ENCODE results near the gene VWA8. TPM values are rescaled to one million over a fixed set of nuclear protein-coding genes. Genes with fewer than 3 reads are reported as not detected.

The VWA8 gene
- total RNA-seq (10 to 100 TPM; 21.5 to 22.3 TPM), polyA plus RNA-seq (1 to 10 TPM; 5.1 to 6.9 (median 5.6) TPM), total RNA-seq (51.0 to 143 (median 69.1) reads per million in 6 experiments)

GRCh38 chr13:41960637-41961465 lies at the start of gene VWA8:
TSS of gene VWA8 (minus strand) at chr13:41961109. CDS start at chr13:41961015, 94 bp downstream.
- no peaks in the 10 kb centered on the region for H3K36me3 Mint-ChIP-seq
- POLR2A ChIA-PET, result interaction anchor here (0.9 to 2.2 kb wide), 4 partner anchors 29 to 311 kb away, joined by 3 to 8 read pairs (median 5); partner anchors contain the start of genes AKAP11 and DGKH
- peak; percentile 69 to 89 (median 83) for DNase-seq

GRCh38 chr13:42009057-42009456 lies 48.1 kb upstream of the VWA8 start:
- ATAC-seq (no peak), DNase-seq (no peak)
- H3K36me3 Mint-ChIP-seq, result no peaks in the 10 kb centered on the region
- POLR2A ChIA-PET, result no interaction called here
- no peak overlapping the region for H3K27ac Mint-ChIP-seq
- no peaks in the 10 kb centered on the region for H3K27me3 Mint-ChIP-seq
- H3K4me3 Mint-ChIP-seq, result no peak overlapping the region
- H3K9me3 Mint-ChIP-seq, result no peaks in the 10 kb centered on the region
- H3K4me1 Mint-ChIP-seq, result no peaks in the 10 kb centered on the region

More at GRCh38 chr13:41960637-41961465, at the start of gene VWA8:
- peaks cover 14 to 44% (median 40%) of the 10 kb centered on the region in 4 donors for H3K4me1 Mint-ChIP-seq
- H3K27me3 Mint-ChIP-seq, result peaks cover 0 to 7% (median 2%) of the 10 kb centered on the region in 5 donors
- H3K9me3 Mint-ChIP-seq, result no peaks in the 10 kb centered on the region
- H3K4me3 Mint-ChIP-seq, result peak within 1 kb of the TSS; percentile 89 to 96 (median 93)
- peak within 1 kb of the TSS; percentile 66 to 98 (median 97) for H3K27ac Mint-ChIP-seq
- peak; percentile 95 to 96 for ATAC-seq

- POLR2A ChIA-PET, result no interaction called here
- Mint-ChIP-seq H3K4me3 (no peak overlapping the region), H3K4me1 (no peaks in the 10 kb centered on the region), H3K36me3 (no peaks in the 10 kb centered on the region), H3K27ac (no peak overlapping the region), H3K27me3 (no peaks in the 10 kb centered on the region), H3K9me3 (no peaks in the 10 kb centered on the region)
- ATAC-seq, result no peak
- no peak for DNase-seq
These were observed 46.9 kb upstream of the VWA8 start for GRCh38 chr13:42007844-42008243.

- DNase-seq (no peak), ATAC-seq (no peak)
- Mint-ChIP-seq H3K4me1 (no peaks in the 10 kb centered on the region), H3K27me3 (peaks cover 0 to 2% (median 2%) of the 10 kb centered on the region in 5 donors), H3K4me3 (no peak overlapping the region), H3K9me3 (no peaks in the 10 kb centered on the region), H3K36me3 (no peaks in the 10 kb centered on the region), H3K27ac (no peak overlapping the region)
- POLR2A ChIA-PET, result no interaction called here
These were observed 41.2 kb upstream of the VWA8 start for GRCh38 chr13:42002066-42002465.

GRCh38 chr13:42001580-42001979 lies 40.7 kb upstream of the VWA8 start:
- no peaks in the 10 kb centered on the region for H3K36me3 Mint-ChIP-seq
- no peaks in the 10 kb centered on the region for H3K9me3 Mint-ChIP-seq
- H3K27ac Mint-ChIP-seq, result no peak overlapping the region
- peaks cover 0 to 2% (median 2%) of the 10 kb centered on the region in 5 donors for H3K27me3 Mint-ChIP-seq
- ATAC-seq, result no peak
- DNase-seq, result no peak
- no peak overlapping the region for H3K4me3 Mint-ChIP-seq
- POLR2A ChIA-PET, result no interaction called here
- H3K4me1 Mint-ChIP-seq, result no peaks in the 10 kb centered on the region

- POLR2A ChIA-PET, result no interaction called here
- DNase-seq (no peak), ATAC-seq (no peak)
- H3K9me3 Mint-ChIP-seq, result no peaks in the 10 kb centered on the region
- H3K36me3 Mint-ChIP-seq, result no peaks in the 10 kb centered on the region
- H3K4me3 Mint-ChIP-seq, result no peak overlapping the region
- no peak overlapping the region for H3K27ac Mint-ChIP-seq
- H3K4me1 Mint-ChIP-seq, result no peaks in the 10 kb centered on the region
- H3K27me3 Mint-ChIP-seq, result peaks cover 0 to 2% (median 2%) of the 10 kb centered on the region in 5 donors
These were observed 39.9 kb upstream of the VWA8 start for GRCh38 chr13:42000846-42001245.

- H3K36me3 Mint-ChIP-seq, result peaks cover 0 to 3% (median 0%) of the 10 kb centered on the region in 3 donors
- no peak overlapping the region for H3K4me3 Mint-ChIP-seq
- POLR2A ChIA-PET, result no interaction called here
- H3K9me3 Mint-ChIP-seq, result no peaks in the 10 kb centered on the region
- no peak for ATAC-seq
- H3K27ac Mint-ChIP-seq, result no peak overlapping the region
- no peaks in the 10 kb centered on the region for H3K4me1 Mint-ChIP-seq
- peaks cover 0 to 2% (median 2%) of the 10 kb centered on the region in 5 donors for H3K27me3 Mint-ChIP-seq
- DNase-seq, result no peak
These were observed 36.5 kb upstream of the VWA8 start for GRCh38 chr13:41997396-41997795.

- no peak overlapping the region for H3K27ac Mint-ChIP-seq
- ATAC-seq (no peak), DNase-seq (no peak)
- no peak overlapping the region for H3K4me3 Mint-ChIP-seq
- H3K27me3 Mint-ChIP-seq, result peaks cover 0 to 7% (median 2%) of the 10 kb centered on the region in 5 donors
- H3K9me3 Mint-ChIP-seq, result no peaks in the 10 kb centered on the region
- POLR2A ChIA-PET, result no interaction called here
- no peaks in the 10 kb centered on the region for H3K4me1 Mint-ChIP-seq
- peaks cover 0 to 3% (median 0%) of the 10 kb centered on the region in 3 donors for H3K36me3 Mint-ChIP-seq
These were observed 35.0 kb upstream of the VWA8 start for GRCh38 chr13:41995946-41996345.

- H3K9me3 Mint-ChIP-seq, result no peaks in the 10 kb centered on the region
- no peak for DNase-seq
- H3K36me3 Mint-ChIP-seq, result peaks cover 0 to 3% (median 0%) of the 10 kb centered on the region in 3 donors
- H3K27me3 Mint-ChIP-seq, result peaks cover 0 to 11% (median 6%) of the 10 kb centered on the region in 5 donors
- POLR2A ChIA-PET, result no interaction called here
- H3K4me1 Mint-ChIP-seq, result no peaks in the 10 kb centered on the region
- no peak for ATAC-seq
- no peak overlapping the region for H3K4me3 Mint-ChIP-seq
- H3K27ac Mint-ChIP-seq, result no peak overlapping the region
These were observed 34.4 kb upstream of the VWA8 start for GRCh38 chr13:41995336-41995735.

GRCh38 chr13:41994696-41995095 lies 33.8 kb upstream of the VWA8 start:
- H3K27me3 Mint-ChIP-seq, result peaks cover 0 to 14% (median 6%) of the 10 kb centered on the region in 5 donors
- H3K27ac Mint-ChIP-seq, result no peak overlapping the region
- POLR2A ChIA-PET, result no interaction called here
- no peaks in the 10 kb centered on the region for H3K4me1 Mint-ChIP-seq
- ATAC-seq (no peak), DNase-seq (no peak)
- no peaks in the 10 kb centered on the region for H3K9me3 Mint-ChIP-seq
- peaks cover 0 to 3% (median 0%) of the 10 kb centered on the region in 3 donors for H3K36me3 Mint-ChIP-seq
- no peak overlapping the region for H3K4me3 Mint-ChIP-seq

GRCh38 chr13:41991936-41992335 lies 31.0 kb upstream of the VWA8 start:
- no peak overlapping the region for H3K4me3 Mint-ChIP-seq
- H3K4me1 Mint-ChIP-seq, result no peaks in the 10 kb centered on the region
- DNase-seq (no peak), ATAC-seq (no peak)
- H3K36me3 Mint-ChIP-seq, result peaks cover 0 to 6% (median 0%) of the 10 kb centered on the region in 3 donors
- POLR2A ChIA-PET, result no interaction called here
- H3K27ac Mint-ChIP-seq, result no peak overlapping the region
- peaks cover 0 to 17% (median 10%) of the 10 kb centered on the region in 5 donors for H3K27me3 Mint-ChIP-seq
- no peaks in the 10 kb centered on the region for H3K9me3 Mint-ChIP-seq

- POLR2A ChIA-PET, result no interaction called here
- Mint-ChIP-seq H3K4me1 (peaks cover 0 to 2% (median 0%) of the 10 kb centered on the region in 4 donors), H3K36me3 (peaks cover 0 to 3% (median 0%) of the 10 kb centered on the region in 3 donors), H3K27ac (no peak overlapping the region), H3K27me3 (peaks cover 9 to 25% (median 23%) of the 10 kb centered on the region in 5 donors), H3K4me3 (no peak overlapping the region), H3K9me3 (no peaks in the 10 kb centered on the region)
- no peak for ATAC-seq
- no peak for DNase-seq
These were observed 27.3 kb upstream of the VWA8 start for GRCh38 chr13:41988244-41988643.

- ATAC-seq, result no peak
- DNase-seq, result no peak
- Mint-ChIP-seq H3K9me3 (no peaks in the 10 kb centered on the region), H3K4me3 (no peak overlapping the region), H3K27ac (no peak overlapping the region), H3K27me3 (peaks cover 9 to 23% (median 20%) of the 10 kb centered on the region in 5 donors), H3K36me3 (peaks cover 0 to 3% (median 0%) of the 10 kb centered on the region in 3 donors), H3K4me1 (peaks cover 0 to 2% (median 0%) of the 10 kb centered on the region in 4 donors)
- POLR2A ChIA-PET, result no interaction called here
These were observed 25.0 kb upstream of the VWA8 start for GRCh38 chr13:41985788-41986508.

All from naive thymus-derived CD8-positive, alpha-beta T cell (primary cell).